HepG2 (cell line): Measurements from ENCODE around the gene HSP90AB1. TPM values are rescaled to one million over a fixed set of nuclear protein-coding genes. Genes with fewer than 3 reads are reported as not detected.
A peak's percentile ranks its signal among the peaks of the same experiment; 100 is the strongest.

Source experiments
- CHD2 ChIP-seq: IDR thresholded peaks from 2 replicates; pipeline ENCODE4 v1.6.1; 2011; ENCODE audit warnings: low read depth, low read length, improper control_type of control experiment
- CTCF ChIP-seq: sonication (generic); formaldehyde crosslinking; IDR thresholded peaks from 2 replicates; pipeline ENCODE4 v1.5.0; 2020; ENCODE audit warnings: mild to moderate bottlenecking, missing genetic modification reagents, moderate library complexity
- FOXK1 ChIP-seq: sonication (generic); formaldehyde crosslinking; IDR thresholded peaks from 2 replicates; pipeline ENCODE4 v1.4.0; 2020; ENCODE audit warnings: low read depth, missing genetic modification reagents, borderline replicate concordance
- GTF3A ChIP-seq: sonication (generic); formaldehyde crosslinking; conservative IDR thresholded peaks from 2 replicates; pipeline ENCODE4 v1.4.0; 2020; ENCODE audit warnings: mild to moderate bottlenecking, missing genetic modification reagents
- HOXA9 ChIP-seq: sonication (generic); formaldehyde crosslinking; IDR thresholded peaks from 2 replicates; pipeline ENCODE4 v1.8.1; 2022; ENCODE audit warnings: missing genetic modification reagents, mild to moderate bottlenecking, moderate library complexity, borderline replicate concordance
- IKZF4 ChIP-seq: sonication (generic); formaldehyde crosslinking; IDR thresholded peaks from 2 replicates; pipeline ENCODE4 v1.5.1; 2020; ENCODE audit warnings: borderline replicate concordance, mild to moderate bottlenecking, low read depth, missing genetic modification reagents; ENCODE audit errors: not compliant biosample characterization
- MXD4 ChIP-seq: IDR thresholded peaks from 2 replicates; pipeline ENCODE4 v1.6.1; 2016; ENCODE audit warnings: mild to moderate bottlenecking, missing biosample characterization, missing genetic modification reagents
- PHF21A ChIP-seq: sonication (generic); formaldehyde crosslinking; IDR thresholded peaks from 2 replicates; pipeline ENCODE4 v1.5.0; 2020; ENCODE audit warnings: mild to moderate bottlenecking, missing genetic modification reagents
- RCOR2 ChIP-seq: IDR thresholded peaks from 2 replicates; pipeline ENCODE4 v1.6.1; 2016; ENCODE audit warnings: missing biosample characterization, missing genetic modification reagents
- SOX5 ChIP-seq: IDR thresholded peaks from 2 replicates; pipeline ENCODE4 v1.6.1; 2016; ENCODE audit warnings: borderline replicate concordance
- ZNF564 ChIP-seq: sonication (generic); formaldehyde crosslinking; IDR thresholded peaks from 2 replicates; pipeline ENCODE4 v1.8.1; 2023; ENCODE audit warnings: mild to moderate bottlenecking, missing genetic modification reagents
- ZNF580 ChIP-seq: IDR thresholded peaks from 2 replicates; pipeline ENCODE4 v1.6.1; 2016; ENCODE audit warnings: low read depth, borderline replicate concordance
- ZNF7 ChIP-seq: IDR thresholded peaks from 2 replicates; pipeline ENCODE4 v1.6.1; 2016; ENCODE audit warnings: missing biosample characterization, missing genetic modification reagents
- ZNF777 ChIP-seq: sonication (generic); formaldehyde crosslinking; IDR thresholded peaks from 2 replicates; pipeline ENCODE4 v1.4.0; 2020; ENCODE audit warnings: missing genetic modification reagents
- ZNF790 ChIP-seq: sonication (generic); formaldehyde crosslinking; IDR thresholded peaks from 2 replicates; pipeline ENCODE4 v1.8.0; 2022; ENCODE audit warnings: missing genetic modification reagents, mild to moderate bottlenecking, borderline replicate concordance
- ZNF83 ChIP-seq: sonication (generic); formaldehyde crosslinking; IDR thresholded peaks from 2 replicates; pipeline ENCODE4 v1.4.0; 2020; ENCODE audit warnings: missing genetic modification reagents, mild to moderate bottlenecking, borderline replicate concordance
- ZNF891 ChIP-seq: sonication (generic); formaldehyde crosslinking; IDR thresholded peaks from 2 replicates; pipeline ENCODE4 v1.5.0; 2020; ENCODE audit warnings: mild to moderate bottlenecking, missing genetic modification reagents
- polyA plus RNA-seq, 8 experiments: library from polyadenylated mRNA; depleted of rRNA in 3 of 8; stranded (reverse) in 7 of 8; unstranded in 1 of 8; fragments of >200 nt; fragmentation: Illumina TruSeq in 4 of 8; extraction: Trizol in 4 of 8; gene quantifications; 2 replicates each; pipeline versions ENCODE4 v1.2.1 to v1.2.3, GENCODE V29; 2011 to 2016; ENCODE audit warnings: low read depth in 4 of 8, missing spikeins in 1 of 8, mixed read lengths in 1 of 8; ENCODE audit not compliant: insufficient read depth in 1 of 8
- total RNA-seq, 5 experiments: library from RNA; depleted of rRNA; stranded (reverse); fragments of >200 nt; fragmentation: Illumina TruSeq; extraction: Trizol; gene quantifications; 2 replicates each; pipeline ENCODE4 v1.2.3, GENCODE V29; 2016; ENCODE audit warnings: low read depth in 1 of 5
- TF ChIP-seq, protein P1 (sequence below): sonication (generic); formaldehyde crosslinking; IDR thresholded peaks from 2 replicates; pipeline ENCODE4 v1.5.1; 2020; ENCODE audit warnings: missing genetic modification reagents, mild to moderate bottlenecking, borderline replicate concordance
- TF ChIP-seq, protein P2 (sequence below): IDR thresholded peaks from 2 replicates; pipeline ENCODE4 v1.6.1; 2016; ENCODE audit warnings: missing genetic modification reagents, missing compliant biosample characterization
- TF ChIP-seq, protein P3 (sequence below): IDR thresholded peaks from 2 replicates; pipeline ENCODE4 v1.4.0; 2020; ENCODE audit warnings: mild to moderate bottlenecking, missing genetic modification reagents

The HSP90AB1 gene
- total and polyA plus RNA-seq, 2 of the 13 experiments (the other 11 are each of a cell fraction or from before 2014, with no cell fraction given), result 1,325 to 1,472 TPM

GRCh38 chr6:44275749-44276648, 29.1 kb downstream of the HSP90AB1 start (continued):
- TF ChIP-seq, protein P1, sequence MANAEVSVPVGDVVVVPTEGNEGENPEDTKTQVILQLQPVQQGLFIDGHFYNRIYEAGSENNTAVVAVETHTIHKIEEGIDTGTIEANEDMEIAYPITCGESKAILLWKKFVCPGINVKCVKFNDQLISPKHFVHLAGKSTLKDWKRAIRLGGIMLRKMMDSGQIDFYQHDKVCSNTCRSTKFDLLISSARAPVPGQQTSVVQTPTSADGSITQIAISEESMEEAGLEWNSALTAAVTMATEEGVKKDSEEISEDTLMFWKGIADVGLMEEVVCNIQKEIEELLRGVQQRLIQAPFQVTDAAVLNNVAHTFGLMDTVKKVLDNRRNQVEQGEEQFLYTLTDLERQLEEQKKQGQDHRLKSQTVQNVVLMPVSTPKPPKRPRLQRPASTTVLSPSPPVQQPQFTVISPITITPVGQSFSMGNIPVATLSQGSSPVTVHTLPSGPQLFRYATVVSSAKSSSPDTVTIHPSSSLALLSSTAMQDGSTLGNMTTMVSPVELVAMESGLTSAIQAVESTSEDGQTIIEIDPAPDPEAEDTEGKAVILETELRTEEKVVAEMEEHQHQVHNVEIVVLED, result no peak
- TF ChIP-seq ZNF580 (0 out of 2 replicates have a peak, but pooled peaks have one; percentile 46), FOXK1 (CRISPR knock-in tag) (no peak), HOXA9 (CRISPR knock-in tag) (peak; percentile 62; the same call in 1 of the 2 replicates), MXD4 (CRISPR knock-in tag) (no peak), ZNF891 (no peak), IKZF4 (CRISPR knock-in tag) (peak; percentile 68), SOX5 (0 out of 2 replicates have a peak, but pooled peaks have one; percentile 12), CTCF (CRISPR knock-in tag) (peak; percentile 4; the same call in 1 of the 2 replicates), RCOR2 (CRISPR knock-in tag) (no peak), GTF3A (CRISPR knock-in tag) (no peak), ZNF790 (CRISPR knock-in tag) (no peak), CHD2 (no peak), ZNF83 (CRISPR knock-in tag) (no peak), ZNF7 (CRISPR knock-in tag) (no peak), PHF21A (CRISPR knock-in tag) (no peak), ZNF564 (CRISPR knock-in tag) (no peak; the same call in 1 of the 2 replicates), ZNF777 (peak; percentile 91)
- TF ChIP-seq, protein P2, sequence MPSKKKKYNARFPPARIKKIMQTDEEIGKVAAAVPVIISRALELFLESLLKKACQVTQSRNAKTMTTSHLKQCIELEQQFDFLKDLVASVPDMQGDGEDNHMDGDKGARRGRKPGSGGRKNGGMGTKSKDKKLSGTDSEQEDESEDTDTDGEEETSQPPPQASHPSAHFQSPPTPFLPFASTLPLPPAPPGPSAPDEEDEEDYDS (CRISPR knock-in tag), result no peak
- TF ChIP-seq, protein P3, sequence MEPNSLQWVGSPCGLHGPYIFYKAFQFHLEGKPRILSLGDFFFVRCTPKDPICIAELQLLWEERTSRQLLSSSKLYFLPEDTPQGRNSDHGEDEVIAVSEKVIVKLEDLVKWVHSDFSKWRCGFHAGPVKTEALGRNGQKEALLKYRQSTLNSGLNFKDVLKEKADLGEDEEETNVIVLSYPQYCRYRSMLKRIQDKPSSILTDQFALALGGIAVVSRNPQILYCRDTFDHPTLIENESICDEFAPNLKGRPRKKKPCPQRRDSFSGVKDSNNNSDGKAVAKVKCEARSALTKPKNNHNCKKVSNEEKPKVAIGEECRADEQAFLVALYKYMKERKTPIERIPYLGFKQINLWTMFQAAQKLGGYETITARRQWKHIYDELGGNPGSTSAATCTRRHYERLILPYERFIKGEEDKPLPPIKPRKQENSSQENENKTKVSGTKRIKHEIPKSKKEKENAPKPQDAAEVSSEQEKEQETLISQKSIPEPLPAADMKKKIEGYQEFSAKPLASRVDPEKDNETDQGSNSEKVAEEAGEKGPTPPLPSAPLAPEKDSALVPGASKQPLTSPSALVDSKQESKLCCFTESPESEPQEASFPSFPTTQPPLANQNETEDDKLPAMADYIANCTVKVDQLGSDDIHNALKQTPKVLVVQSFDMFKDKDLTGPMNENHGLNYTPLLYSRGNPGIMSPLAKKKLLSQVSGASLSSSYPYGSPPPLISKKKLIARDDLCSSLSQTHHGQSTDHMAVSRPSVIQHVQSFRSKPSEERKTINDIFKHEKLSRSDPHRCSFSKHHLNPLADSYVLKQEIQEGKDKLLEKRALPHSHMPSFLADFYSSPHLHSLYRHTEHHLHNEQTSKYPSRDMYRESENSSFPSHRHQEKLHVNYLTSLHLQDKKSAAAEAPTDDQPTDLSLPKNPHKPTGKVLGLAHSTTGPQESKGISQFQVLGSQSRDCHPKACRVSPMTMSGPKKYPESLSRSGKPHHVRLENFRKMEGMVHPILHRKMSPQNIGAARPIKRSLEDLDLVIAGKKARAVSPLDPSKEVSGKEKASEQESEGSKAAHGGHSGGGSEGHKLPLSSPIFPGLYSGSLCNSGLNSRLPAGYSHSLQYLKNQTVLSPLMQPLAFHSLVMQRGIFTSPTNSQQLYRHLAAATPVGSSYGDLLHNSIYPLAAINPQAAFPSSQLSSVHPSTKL (CRISPR knock-in tag), result no peak
